ENCODE measurements around the gene CES5A. TPM values are rescaled to one million over a fixed set of nuclear protein-coding genes. Genes with fewer than 3 reads are reported as not detected.

CES5A gene
- total and polyA plus RNA-seq, 2 experiments from 2014 or later: not detected

- Histone ChIP-seq H3K27ac (no peak overlapping the region), H3K36me3 (ENCODE audit: low read depth) (no peaks in the 10 kb centered on the region), H3K9ac (no peak overlapping the region), H3K4me1 (ENCODE audit: insufficient read depth) (no peaks in the 10 kb centered on the region), H4K20me1 (ENCODE audit: insufficient read depth) (no peaks in the 10 kb centered on the region), H2AFZ (no peak overlapping the region), H3F3A (ENCODE audit: insufficient read depth) (no peaks in the 10 kb centered on the region), H3K9me3 (ENCODE audit: low read depth) (no peaks in the 10 kb centered on the region), H3K9me2 (ENCODE audit: insufficient read depth) (no peaks in the 10 kb centered on the region), H3K79me2 (ENCODE audit: insufficient read depth) (no peaks in the 10 kb centered on the region), H3K4me2 (ENCODE audit: unreplicated experiment) (no peak overlapping the region), H3K4me3 (no peak overlapping the region), H3K27me3 (replicated peaks; ENCODE audit: insufficient read depth) (no peaks in the 10 kb centered on the region)
- in situ Hi-C loops (cut with MboI): no loop called here
- WGBS, 2 experiments (ENCODE audit: low coverage in 1 of 2, low lambda C conversion rate in 2 of 2, missing lambda C conversion rate in 2 of 2): 68 to 71% methylated on average over 10 of the region's 10 CpGs
- DNase-seq: no peak
- TF ChIP-seq EZH2 (IDR thresholded peaks at IDR 0.05; ENCODE audit: insufficient read depth, poor library complexity, severe bottlenecking) (no peak), EZH2phosphoT487 (IDR thresholded peaks at IDR 0.05; ENCODE audit: insufficient read depth, low read depth) (no peak)
These were observed 46.5 kb downstream of the CES5A start for GRCh38 chr16:55828680-55829079.

GRCh38 chr16:55825115-55825728 is 50.0 kb downstream of the CES5A start:
- H3K4me3 ChIP-seq: no peak overlapping the region
- no peak overlapping the region for H3K27ac ChIP-seq
- no peak for DNase-seq
- no peaks in the 10 kb centered on the region for H3K9me3 ChIP-seq (ENCODE audit: low read depth)
- no peaks in the 10 kb centered on the region for H3K4me1 ChIP-seq (ENCODE audit: insufficient read depth)
- H3K79me2 ChIP-seq (ENCODE audit: insufficient read depth): no peaks in the 10 kb centered on the region
- no peaks in the 10 kb centered on the region for H3F3A ChIP-seq (ENCODE audit: insufficient read depth)
- WGBS, 2 experiments (ENCODE audit: low coverage in 1 of 2, low lambda C conversion rate in 2 of 2, missing lambda C conversion rate in 2 of 2): 66 to 72% methylated on average over 6 of the region's 6 CpGs
- no peak overlapping the region for H3K4me2 ChIP-seq (ENCODE audit: unreplicated experiment)
- no peak overlapping the region for H2AFZ ChIP-seq
- no peaks in the 10 kb centered on the region for H3K9me2 ChIP-seq (ENCODE audit: insufficient read depth)
- TF ChIP-seq EZH2 (IDR thresholded peaks at IDR 0.05; ENCODE audit: insufficient read depth, poor library complexity, severe bottlenecking) (no peak), EZH2phosphoT487 (IDR thresholded peaks at IDR 0.05; ENCODE audit: insufficient read depth, low read depth) (no peak)
- H3K9ac ChIP-seq: no peak overlapping the region
- in situ Hi-C loops (cut with MboI): no loop called here
- H3K27me3 ChIP-seq (replicated peaks; ENCODE audit: insufficient read depth): no peaks in the 10 kb centered on the region
- H4K20me1 ChIP-seq (ENCODE audit: insufficient read depth): no peaks in the 10 kb centered on the region
- H3K36me3 ChIP-seq (ENCODE audit: low read depth): no peaks in the 10 kb centered on the region

- Histone ChIP-seq H2AFZ (no peak overlapping the region), H3K9me2 (ENCODE audit: insufficient read depth) (no peaks in the 10 kb centered on the region), H3K9me3 (ENCODE audit: low read depth) (no peaks in the 10 kb centered on the region), H3K4me2 (ENCODE audit: unreplicated experiment) (no peak overlapping the region), H3K27me3 (replicated peaks; ENCODE audit: insufficient read depth) (no peaks in the 10 kb centered on the region), H3F3A (ENCODE audit: insufficient read depth) (no peaks in the 10 kb centered on the region), H4K20me1 (ENCODE audit: insufficient read depth) (no peaks in the 10 kb centered on the region), H3K4me3 (no peak overlapping the region), H3K4me1 (ENCODE audit: insufficient read depth) (no peaks in the 10 kb centered on the region), H3K27ac (no peak overlapping the region), H3K9ac (no peak overlapping the region), H3K79me2 (ENCODE audit: insufficient read depth) (no peaks in the 10 kb centered on the region), H3K36me3 (ENCODE audit: low read depth) (no peaks in the 10 kb centered on the region)
- no peak for TF ChIP-seq EZH2 (IDR thresholded peaks at IDR 0.05; ENCODE audit: insufficient read depth, poor library complexity, severe bottlenecking)
- no peak for TF ChIP-seq EZH2phosphoT487 (IDR thresholded peaks at IDR 0.05; ENCODE audit: insufficient read depth, low read depth)
- in situ Hi-C loops (cut with MboI): no loop called here
- no peak for DNase-seq
- WGBS, 2 experiments (ENCODE audit: low coverage in 1 of 2, low lambda C conversion rate in 2 of 2, missing lambda C conversion rate in 2 of 2): 76 to 81% methylated on average over 4 of the region's 4 CpGs
These were observed 50.6 kb downstream of the CES5A start for GRCh38 chr16:55824473-55825000.

GRCh38 chr16:55822280-55822810 is 52.8 kb downstream of the CES5A start:
- H3F3A ChIP-seq (ENCODE audit: insufficient read depth): no peaks in the 10 kb centered on the region
- H3K9me3 ChIP-seq (ENCODE audit: low read depth): no peaks in the 10 kb centered on the region
- no peak overlapping the region for H3K27ac ChIP-seq
- H3K79me2 ChIP-seq (ENCODE audit: insufficient read depth): no peaks in the 10 kb centered on the region
- H3K4me1 ChIP-seq (ENCODE audit: insufficient read depth): no peaks in the 10 kb centered on the region
- 59 to 66% methylated on average over 3 of the region's 3 CpGs for WGBS, 2 experiments (ENCODE audit: low coverage in 1 of 2, low lambda C conversion rate in 2 of 2, missing lambda C conversion rate in 2 of 2)
- in situ Hi-C loops (cut with MboI): no loop called here
- no peak for DNase-seq
- H3K9ac ChIP-seq: no peak overlapping the region
- H3K4me3 ChIP-seq: no peak overlapping the region
- H4K20me1 ChIP-seq (ENCODE audit: insufficient read depth): no peaks in the 10 kb centered on the region
- H2AFZ ChIP-seq: no peak overlapping the region
- no peaks in the 10 kb centered on the region for H3K27me3 ChIP-seq (replicated peaks; ENCODE audit: insufficient read depth)
- H3K36me3 ChIP-seq (ENCODE audit: low read depth): no peaks in the 10 kb centered on the region
- TF ChIP-seq EZH2 (IDR thresholded peaks at IDR 0.05; ENCODE audit: insufficient read depth, poor library complexity, severe bottlenecking): no peak
- no peak for TF ChIP-seq EZH2phosphoT487 (IDR thresholded peaks at IDR 0.05; ENCODE audit: insufficient read depth, low read depth)
- H3K9me2 ChIP-seq (ENCODE audit: insufficient read depth): no peaks in the 10 kb centered on the region
- no peak overlapping the region for H3K4me2 ChIP-seq (ENCODE audit: unreplicated experiment)
